ENCODE measurements around the gene MRPS15.

The MRPS15 gene

DNA sequence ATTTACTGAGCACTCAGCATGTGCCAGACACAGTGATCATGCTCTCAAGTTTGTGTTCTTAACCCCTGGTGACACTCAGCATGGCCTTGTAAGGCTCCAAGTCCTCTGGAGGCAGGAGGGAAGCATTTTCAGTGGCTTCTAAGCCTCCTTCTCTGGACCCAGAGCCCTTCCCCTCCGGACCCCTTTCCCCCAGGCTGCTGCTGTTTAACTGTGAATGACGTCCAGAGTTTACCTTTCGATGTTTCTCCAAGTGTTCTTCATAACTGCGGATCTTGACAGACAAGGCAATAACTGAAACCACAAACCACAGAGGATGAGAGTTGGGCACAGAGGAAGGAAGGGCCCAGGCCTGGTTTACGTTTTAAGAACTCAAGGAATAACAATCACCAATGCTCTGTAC lies 6.5 kb downstream of the MRPS15 start:
- peak in 1 of 5 experiments; percentile 77 for DNase-seq

DNA sequence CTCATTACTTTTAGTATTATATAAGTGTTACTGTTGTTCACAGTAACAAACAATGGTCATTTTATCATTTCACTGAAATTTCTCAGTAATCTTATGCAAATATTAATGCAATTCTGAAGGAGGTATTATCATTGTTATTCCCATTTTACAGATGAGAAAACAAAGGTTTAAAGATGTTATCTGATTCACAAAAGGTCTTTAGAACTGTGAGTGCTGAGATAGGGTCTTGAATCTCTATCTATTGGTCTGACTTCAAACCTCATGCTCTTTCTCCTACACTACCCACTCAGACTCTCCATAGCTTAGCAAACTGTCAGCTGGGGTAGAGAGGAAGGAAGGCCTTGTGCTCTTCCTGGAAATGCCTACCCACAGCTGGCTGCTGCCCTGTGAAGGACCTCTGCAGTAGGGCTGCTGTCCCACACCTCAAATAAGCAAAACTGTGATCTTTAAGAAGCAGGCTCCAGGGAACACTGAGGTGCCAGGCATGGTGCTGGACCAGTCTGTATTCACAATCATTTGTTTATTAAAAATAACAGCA lies 7.7 kb downstream of the MRPS15 start:
- DNase-seq = peak in 1 of 5 experiments; percentile 19

DNA sequence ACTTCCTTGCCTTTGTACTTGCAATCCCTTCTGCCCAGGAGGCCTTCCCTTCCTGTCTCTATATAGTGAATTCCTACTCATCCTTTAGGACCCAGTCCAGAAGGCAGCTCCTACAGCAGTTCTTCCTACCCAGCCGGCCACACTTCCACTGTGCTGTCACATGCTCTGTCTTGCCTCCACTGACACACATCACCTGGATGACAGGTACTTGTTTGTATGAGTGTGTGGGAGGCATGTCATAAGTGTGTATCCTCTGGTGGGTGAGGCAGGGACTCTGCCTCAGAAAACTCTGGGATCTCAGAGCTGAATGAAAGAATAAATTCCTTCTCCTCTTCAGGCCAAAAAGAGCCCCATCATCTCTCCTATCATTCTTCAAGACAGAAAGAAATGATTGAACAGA lies 8.8 kb downstream of the MRPS15 start:
- no peak for DNase-seq

DNA sequence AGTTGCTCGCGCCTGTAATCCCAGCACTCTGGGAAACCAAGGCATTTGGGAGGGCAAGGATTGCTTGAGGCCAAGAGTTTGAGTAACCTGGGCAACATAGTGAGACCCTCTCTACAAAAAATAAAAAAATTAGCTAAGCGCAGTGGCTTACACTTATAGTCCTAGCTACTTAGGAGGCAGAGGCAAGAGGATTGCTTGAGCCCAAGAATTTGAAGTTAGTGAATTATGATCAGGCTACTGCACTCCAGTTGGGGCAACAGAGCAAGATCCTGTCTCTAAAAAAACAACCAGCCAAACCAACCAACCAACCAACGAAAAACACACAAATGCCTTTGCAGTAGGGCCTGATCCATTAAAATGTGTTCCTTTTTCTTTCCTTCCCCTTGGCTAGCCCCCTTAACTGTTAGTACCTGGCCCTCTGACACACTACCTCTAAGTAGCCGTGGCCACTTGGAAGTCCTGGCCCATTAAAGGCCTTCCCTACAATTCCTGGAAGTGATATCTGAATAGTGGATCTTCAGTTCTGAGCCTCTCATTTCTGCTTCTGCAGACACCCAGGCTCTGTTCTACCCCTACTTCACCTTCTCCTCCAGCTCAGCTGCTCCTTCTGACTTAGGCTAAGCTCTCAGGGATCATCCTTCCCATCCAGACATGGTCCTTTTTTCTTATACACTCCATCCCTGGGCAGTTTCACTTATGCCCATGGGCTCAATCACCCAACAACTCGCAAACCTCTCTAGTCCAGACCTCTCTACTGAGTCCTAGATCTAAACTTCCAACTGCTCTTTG lies 10.4 kb downstream of the MRPS15 start:
- DNase-seq = no peak

DNA sequence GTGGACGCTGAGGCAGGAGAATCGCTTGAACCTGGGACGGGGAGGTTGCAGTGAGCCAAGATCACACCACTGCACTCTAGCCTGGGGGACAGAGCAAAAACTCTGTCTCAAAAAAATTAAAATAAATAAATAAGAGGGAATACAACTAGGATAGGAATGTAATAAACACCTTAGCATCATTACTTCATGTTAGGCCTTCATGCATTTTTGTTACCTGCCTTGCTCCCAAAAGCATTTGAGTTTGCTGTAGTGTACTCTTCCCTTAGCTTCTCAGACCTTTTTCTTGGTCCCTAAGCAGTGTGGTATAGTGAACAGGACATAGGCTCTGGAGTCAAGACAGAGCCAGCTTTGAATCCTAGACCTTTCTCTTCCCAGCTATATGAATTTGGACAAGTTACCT lies 11.1 kb downstream of the MRPS15 start:
- no peak for DNase-seq

DNA sequence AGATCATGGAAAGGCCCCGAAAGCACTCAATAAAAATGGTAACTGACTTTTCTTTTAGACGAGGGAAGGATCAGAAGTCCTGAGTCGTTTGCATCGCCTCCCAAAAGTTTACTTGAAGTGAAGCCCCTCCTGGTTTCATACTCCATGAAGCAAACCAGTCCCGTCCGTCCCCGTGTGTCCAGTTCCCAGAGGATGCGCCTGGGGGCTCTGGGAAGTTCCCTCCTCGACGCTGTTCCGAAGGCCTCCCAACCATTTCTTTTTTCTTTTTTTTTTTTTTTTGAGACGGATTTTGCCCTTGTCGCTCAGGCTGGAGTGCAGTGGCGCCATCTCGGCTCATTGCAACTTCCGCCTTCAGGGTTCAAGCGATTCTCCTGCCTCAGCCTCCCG lies 13.3 kb downstream of the MRPS15 start:
- DNase-seq = no peak

DNA sequence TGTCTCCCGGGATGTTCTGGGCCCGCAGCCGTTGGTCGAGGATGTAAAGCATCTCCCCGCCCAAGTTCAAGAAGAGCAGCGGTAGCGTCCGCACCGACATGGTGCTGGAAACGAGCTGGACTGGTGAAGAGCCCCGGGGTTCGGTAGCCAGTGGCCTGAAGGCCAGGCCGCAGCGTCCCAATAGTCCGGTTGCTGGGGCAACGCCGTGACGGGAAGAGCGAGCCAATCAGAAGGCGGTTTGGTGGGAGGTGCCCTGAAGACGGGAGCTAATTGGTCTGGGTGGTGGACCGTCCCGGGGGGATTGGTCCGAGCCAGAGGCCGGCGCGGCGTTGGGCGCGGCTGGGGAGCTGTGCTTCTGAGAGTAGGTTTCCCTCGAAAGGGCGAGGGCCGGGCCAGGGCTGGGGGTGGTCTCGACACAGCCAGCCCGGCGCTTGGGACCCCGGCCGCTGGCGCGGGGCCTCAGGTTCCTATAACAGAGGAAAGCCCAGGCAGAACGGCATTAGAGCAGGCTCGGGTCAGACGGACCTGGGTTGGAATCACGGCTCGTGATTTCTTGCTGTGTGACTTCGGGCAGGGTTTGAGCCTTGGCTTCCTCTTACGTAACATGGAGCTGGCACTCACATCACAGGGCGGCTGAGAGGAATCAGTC lies 13.8 kb downstream of the MRPS15 start, which contains the start of gene OSCP1:
Gene OSCP1 (minus strand): TSS at position 182 of the 649 bp plus-strand sequence. CDS start 82 bp downstream, at position 100.
- DNase-seq = peak; percentile 69 to 91 (median 82)

DNA sequence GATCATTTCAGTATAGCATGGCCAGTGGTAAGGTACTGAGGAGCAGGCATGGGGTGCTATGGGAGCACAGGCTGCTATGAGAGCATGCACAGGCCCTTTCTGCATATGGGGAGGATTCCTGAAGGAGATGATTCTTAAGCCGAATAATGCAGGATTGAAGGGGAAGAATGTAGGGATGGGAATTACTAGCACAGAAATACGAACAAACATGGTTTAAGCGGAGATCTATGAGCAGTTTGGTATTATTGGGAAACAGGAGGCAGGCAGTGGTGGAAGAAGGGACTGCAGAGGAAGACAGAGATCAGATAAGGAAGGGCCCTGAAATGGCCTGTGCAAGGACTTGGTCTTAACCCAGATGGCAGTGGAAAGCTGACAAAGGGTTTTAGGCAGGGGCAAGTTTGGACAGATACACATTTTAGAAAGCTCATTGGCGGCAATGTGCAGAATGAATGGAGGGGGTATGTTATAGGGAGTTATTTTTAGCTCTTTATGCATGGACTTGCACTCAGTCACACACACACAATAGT lies 15.6 kb downstream of the MRPS15 start:
- DNase-seq = no peak

DNA sequence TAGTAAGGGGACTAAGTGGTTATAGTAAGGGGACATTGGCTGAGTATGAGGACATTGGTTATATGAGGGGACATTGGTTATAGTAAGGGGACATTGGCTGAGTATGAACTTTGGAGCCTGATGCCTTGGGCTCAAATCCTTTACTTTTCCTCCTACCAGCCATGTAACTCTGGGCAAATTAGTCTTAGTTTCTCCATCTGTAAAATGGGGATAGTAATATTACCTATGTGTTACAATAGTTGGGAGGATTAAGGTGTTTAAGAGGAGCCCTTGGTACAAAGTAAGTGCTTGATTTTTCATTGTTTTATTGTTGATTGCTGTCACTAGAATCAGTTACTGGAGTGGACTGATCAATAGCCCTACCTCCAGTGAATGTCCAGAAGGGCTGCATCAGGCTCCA lies 16.7 kb downstream of the MRPS15 start:
- no peak for DNase-seq

DNA sequence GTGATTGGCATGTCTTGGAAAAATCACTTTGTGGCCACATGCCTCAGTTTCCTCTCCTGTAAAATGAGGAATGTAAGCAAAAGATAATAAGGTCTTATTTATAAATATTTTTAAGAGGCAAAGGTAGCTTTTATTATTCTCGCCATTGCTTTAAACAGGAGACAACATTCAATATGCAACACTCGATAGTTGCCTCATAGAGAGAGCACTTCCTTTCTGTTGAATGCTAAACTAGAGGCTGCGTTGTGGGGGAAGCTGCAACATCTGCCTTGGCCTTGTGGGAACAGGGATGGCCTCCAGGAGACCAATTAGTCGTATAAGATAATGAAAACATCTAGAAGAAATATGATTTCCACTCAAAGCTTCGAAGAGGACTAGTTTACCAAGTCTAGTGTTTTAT lies 17.4 kb downstream of the MRPS15 start:
- DNase-seq = no peak

DNA sequence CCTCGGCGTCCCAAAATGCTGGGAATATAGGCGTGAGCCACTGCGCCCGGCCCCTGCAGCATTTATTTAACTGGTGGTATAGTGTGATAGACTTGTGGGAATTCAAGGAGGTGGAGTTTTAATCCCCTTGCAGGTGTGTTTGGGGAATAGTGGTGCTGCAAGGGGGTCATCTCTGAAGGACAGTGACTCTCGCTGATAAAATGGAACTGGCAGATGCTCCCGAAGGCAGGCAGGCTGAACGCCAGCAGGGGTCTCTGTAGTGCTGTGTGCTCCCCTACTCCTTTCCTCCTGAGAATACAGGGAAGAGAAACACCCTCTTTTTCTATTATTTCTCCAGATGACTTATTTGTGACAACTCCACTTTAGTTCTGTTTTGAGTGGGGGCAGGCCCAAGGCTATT lies 17.9 kb downstream of the MRPS15 start:
- peak in 1 of 5 experiments; percentile 23 for DNase-seq

DNA sequence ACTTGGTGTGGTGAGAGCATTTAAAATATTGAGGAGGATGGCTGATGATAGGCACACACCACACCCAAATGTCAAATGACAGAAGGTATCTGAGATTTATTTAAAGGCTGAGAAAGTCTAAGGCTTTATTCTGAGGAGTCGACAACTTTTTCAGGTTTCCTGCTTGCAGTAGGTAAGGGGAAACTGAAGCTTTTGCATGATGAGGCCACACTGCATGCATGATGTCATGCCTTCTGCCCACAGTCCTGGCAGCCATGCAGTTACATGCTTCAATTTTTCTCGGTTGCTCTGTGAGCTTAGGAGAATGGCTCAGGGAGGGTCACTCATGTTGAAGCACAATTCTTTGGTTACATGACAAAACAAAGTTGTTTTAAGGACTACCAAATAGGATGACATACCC lies 20.9 kb downstream of the MRPS15 start:
- DNase-seq = no peak

DNA sequence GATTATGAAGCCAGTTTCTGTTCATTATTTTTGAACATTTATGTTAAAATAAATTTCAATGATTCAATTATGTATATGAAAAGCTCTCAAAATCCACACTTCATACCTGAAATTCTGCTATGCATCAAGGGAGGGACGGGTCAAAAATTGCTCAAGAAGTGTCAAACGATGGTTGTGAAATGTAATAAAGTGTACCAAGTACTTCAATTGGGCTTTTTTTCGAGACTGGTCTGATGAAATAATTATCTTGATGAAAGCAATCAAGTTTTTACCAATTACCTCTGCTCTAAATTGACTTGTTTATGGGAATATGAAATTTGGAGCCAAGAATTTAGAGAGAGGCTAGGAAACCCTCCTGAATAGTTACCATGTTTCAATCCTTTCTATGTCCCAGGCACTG lies 21.8 kb downstream of the MRPS15 start:
- no peak for DNase-seq

DNA sequence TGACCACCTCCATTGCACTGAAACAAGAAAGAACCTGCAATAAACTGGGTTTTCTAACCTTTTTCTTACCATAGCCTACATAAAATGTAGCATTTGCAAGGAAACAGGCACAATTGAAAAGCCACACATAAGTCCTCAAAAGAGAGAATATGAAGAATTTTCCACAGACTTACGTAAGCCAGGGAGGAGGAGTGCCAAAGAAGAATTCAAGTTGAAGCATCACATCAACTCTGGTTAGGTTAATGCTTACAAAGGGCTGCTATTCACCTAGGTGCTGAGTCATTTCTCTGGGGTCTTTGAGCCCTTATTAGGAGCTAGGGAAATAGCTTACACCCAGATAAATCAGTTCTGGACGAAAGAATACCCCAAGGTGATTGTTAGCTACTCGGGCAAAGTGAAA lies 23.5 kb downstream of the MRPS15 start:
- DNase-seq = no peak

DNA sequence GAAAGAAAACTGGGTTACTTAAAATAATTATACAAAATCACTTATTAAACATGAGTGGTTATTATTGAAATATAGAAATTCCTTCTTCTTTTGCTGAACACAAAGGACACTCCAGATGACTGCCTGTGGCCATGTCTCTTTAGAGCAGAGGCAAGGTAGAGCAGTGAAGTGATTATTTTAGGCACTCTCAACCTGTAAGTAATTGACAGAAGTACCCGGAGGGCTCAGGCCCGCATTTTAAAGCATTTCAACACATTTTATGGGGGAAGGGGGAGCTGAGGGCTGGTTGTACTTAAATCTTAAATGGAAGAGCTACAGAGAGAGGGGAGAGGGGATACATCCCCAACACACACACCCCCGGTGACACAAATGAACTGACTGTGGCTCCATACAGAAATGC lies 24.1 kb downstream of the MRPS15 start:
- DNase-seq = no peak

DNA sequence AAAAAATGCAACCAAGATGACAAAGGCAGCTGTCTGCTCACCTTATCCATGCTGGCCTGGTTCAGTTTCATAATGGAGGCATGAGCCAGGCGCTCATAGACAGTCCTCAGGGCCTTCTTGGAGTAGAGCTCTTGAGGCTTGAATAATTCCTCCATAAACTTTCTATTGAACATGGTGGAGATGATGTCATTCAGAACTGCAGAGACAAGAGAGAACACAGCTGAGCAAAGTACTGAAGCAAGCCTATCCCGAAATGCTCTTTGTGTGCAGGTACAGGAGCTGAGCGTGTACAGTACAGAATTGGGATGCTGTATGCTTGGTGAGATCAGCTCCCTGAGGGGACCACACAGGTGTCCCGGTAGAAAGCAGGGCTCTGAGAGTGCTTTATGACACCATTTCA lies 25.5 kb downstream of the MRPS15 start:
- DNase-seq = no peak

DNA sequence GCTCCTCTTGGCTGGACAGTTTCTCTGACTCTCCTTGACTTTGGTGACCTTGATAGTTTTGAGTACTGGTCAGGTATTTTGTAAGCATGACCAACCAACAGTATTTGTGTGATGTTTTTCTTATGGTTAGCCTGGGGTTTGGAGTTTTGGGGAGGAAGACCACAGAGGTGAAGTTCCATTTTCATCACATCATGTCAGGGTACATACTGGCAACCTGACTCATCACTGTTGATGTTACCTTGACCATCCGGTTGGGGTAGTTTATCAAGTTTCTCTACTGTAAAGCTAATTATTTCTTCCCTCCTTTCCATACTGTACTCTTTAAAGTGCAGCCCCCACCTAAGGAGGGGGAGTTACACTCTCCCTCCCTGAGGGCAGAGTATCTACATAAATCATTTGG lies 27.4 kb downstream of the MRPS15 start:
- DNase-seq = no peak

DNA sequence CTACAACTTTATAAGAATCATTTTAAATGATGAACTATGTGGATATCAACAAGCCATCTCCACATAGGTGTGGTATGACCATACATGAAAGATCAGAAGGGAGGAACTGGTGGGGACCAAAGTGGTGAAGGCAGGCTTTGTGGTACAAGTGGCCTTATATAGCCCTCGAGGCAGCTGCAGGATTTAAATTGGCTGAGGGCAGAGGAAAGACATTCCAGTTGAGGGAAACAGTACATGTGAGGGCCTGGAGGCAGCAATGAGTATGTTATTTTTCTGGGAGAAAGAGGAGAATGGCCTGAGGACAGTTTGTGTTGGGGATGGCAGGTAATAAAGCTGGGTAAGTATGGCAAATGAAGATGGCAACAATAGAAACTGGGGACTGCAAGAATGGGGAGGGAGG lies 31.1 kb downstream of the MRPS15 start:
- DNase-seq = no peak

DNA sequence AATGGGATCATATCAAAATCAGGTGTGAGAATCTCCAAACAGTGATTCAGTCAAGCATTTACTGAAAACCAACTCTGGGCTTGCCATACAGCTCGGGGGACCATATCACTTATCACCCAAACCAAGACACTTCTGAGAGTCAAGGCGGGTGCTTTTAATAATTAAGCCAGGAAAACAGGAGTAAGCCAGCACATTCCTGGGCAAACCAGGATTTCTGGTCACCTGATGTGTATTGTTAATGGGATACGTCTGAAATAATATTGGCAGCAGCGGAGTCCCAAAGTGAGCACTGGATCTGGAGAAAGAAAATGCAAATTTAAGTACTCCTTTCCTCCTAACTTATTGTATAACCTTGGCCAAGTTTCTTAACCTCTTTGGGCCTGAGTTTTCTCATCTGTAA lies 31.6 kb downstream of the MRPS15 start:
- DNase-seq = no peak

DNA sequence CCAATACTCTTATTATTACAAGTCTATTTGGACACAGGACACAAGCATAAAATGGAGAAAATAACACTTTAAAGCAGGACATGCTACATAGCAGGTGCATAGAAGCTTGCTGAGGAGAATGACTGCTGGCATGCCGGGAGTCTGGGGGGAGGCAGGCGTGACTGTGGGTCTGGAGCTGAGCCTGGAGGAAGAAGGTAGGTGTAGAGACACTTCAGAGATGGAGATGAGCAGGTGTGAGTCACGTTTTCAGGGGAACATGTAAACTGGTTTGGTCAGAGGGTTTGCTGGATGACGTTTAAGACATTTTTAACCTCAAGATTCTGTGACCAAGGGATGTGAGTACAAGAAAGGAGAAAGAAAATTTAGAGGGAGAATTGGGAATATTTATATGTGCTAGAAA lies 38.4 kb downstream of the MRPS15 start:
- no peak for DNase-seq

DNA sequence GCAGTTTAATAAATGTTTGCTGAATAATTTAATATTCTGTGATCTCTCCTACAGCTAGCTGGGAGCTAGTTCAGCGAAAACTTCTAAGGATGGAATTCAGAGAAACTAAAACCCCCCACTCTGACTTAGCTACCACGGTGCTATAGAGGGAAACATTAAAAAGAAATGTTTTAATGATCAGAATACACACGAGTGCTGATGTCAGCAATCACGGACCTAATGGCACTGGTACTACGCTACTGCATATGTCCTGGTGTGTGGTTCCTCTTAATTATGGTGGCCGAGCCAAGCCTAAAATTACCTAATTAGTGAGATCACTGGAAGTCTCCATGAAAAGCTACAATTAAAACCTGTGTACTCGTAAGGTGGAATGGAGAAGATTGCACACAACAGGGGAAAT lies 42.5 kb downstream of the MRPS15 start:
- DNase-seq = no peak

DNA sequence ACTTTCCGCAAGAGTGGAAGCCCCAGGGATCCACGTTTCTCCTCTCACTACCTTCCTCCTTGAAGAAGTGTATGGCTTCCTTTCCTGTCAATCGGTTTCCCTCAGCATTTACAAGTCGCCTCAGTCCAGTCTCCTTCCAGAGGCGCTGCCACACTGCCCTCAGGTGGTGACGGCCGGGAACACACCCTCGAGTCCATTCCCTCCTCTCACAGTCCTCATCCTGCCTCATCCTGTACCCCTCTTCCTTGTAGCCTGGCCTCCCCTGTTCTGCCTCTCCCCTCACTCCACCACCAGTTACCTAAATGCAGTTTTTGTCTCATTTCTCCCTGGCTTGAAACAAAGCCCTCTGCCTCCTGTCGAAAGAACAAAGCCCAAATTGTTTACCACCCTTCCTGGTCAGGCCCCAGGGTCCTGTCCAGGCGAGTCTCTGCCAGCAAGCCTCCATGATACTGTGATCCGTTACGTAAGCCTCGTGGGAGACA lies 43.3 kb downstream of the MRPS15 start:
- peak; percentile 70 to 91 (median 83) for DNase-seq

DNA sequence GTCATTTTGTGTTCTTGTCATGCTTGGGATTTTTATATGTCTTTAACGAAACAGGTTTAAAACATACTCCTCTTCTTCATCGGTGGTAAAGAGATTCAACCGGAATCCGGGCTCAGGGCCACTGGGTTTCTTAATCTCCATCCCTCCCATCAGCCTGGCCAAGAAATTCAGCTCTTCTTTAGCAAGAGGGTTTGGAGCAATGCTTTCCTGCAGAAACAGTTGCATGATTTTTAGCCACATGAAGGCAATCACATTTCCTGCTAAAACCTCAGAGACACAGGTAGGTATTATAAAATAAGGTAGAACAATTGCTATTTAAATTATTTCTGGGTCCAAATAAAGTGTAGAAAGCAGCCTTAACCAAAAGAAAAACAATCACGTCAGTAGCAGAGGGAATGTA lies 43.8 kb downstream of the MRPS15 start:
- no peak for DNase-seq

DNA sequence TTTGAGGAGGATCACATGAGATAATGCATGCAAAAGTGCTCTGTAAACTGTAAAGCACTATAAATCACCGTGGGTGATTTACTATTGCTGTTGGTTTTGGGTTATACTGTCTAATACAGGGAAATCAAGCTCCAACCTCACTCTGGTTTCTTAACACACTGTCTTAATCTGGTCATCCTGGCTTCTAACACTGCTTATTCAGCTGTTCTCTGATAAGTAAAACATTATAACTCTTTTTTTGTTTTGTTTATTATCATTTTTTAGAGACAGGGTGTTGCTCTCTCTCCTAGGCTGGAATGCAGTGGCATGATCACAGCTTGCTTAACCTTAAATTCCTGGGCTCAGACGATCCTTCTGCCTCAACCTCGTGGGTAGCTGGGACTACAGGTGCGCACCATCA lies 44.6 kb downstream of the MRPS15 start:
- no peak for DNase-seq

Data from T-helper 2 cell (primary cell).